ENCODE results near the gene PTPRCAP. TPM values are rescaled to one million over a fixed set of nuclear protein-coding genes. Genes with fewer than 3 reads are reported as not detected.
A peak's percentile ranks its signal among the peaks of the same experiment; 100 is the strongest.

PTPRCAP gene
- total and polyA plus RNA-seq, 9 of the 15 experiments (the other 6 are each of a cell fraction or from before 2014, with no cell fraction given) = 0.22 to 2.0 (median 1.1) TPM; not detected in 4

DNA sequence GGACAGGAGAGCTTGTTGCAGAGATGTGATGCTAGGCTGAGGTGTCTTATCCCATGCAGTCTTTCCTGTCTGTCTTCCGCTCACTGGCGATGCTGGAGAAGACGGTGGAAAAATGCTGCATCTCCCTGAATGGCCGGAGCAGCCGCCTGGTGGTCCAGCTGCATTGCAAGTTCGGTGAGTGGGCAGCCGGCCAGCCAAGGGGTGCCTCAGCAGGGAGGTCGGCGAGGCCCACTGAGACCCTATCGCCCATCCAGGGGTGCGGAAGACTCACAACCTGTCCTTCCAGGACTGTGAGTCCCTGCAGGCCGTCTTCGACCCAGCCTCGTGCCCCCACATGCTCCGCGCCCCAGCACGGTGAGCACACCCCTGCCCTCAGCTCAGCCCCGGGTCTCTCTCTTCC, 44.0 kb downstream of the PTPRCAP start:
- in situ Hi-C loops (cut with MboI) = no loop called here
- Histone ChIP-seq H3K4me2 (ENCODE audit: insufficient read depth, low read length) (no peak overlapping the region), H3K4me3 (no peak overlapping the region), H3K79me2 (ENCODE audit: control insufficient read depth, insufficient read depth, low read length) (peaks cover 25% of the 10 kb centered on the region), H4K20me1 (replicated peaks; ENCODE audit: control insufficient read depth, insufficient read depth, low read length) (peaks cover 4% of the 10 kb centered on the region; the same call in 1 of the 2 replicates), H3K9me1 (ENCODE audit: control insufficient read depth, insufficient read depth, low read length) (peaks cover 3% of the 10 kb centered on the region), H3K27me3 (ENCODE audit: control insufficient read depth in 2 of 2, insufficient read depth in 2 of 2, low read length in 2 of 2) (no peaks in the 10 kb centered on the region), H3K27ac (ENCODE audit: extremely low read depth, low read depth, low read length) (no peak overlapping the region), H3K36me3 (ENCODE audit: control insufficient read depth, insufficient read depth, low read length) (peaks cover 47% of the 10 kb centered on the region), H3K9ac (ENCODE audit: insufficient read depth in 1 of 2, low read depth in 2 of 2, low read length in 2 of 2) (peak overlapping the region in 1 of 2 experiments; percentile 81; a peak in 2 of 4 replicates), H2AFZ (ENCODE audit: low read depth, low read length) (no peak overlapping the region), H3K4me1 (replicated peaks in 1 of 2; ENCODE audit: control insufficient read depth in 2 of 2, insufficient read depth in 2 of 2, low read length in 2 of 2) (peaks cover 8 to 68% of the 10 kb centered on the region in 2 experiments; a peak in 4 of 5 replicates), H3K9me3 (replicated peaks; ENCODE audit: control insufficient read depth, insufficient read depth, low read depth, low read length) (no peaks in the 10 kb centered on the region)
- WGBS (ENCODE audit: insufficient coverage, low coverage, missing lambda C conversion rate) = 90% methylated on average over 18 of the region's 18 CpGs
- ATAC-seq = no peak
- FAIRE-seq = no peak
- POLR2A ChIA-PET = interaction anchor here (0.6 to 1.1 kb wide), 2 partner anchors 100 to 189 kb away, joined by 3 to 4 read pairs; no protein-coding TSS in a partner anchor
- intact Hi-C loops (cut with micrococcal nuclease) = no loop called here
- CTCF ChIA-PET (ENCODE audit: low intra/inter-chr PET ratio) = no interaction called here
- no TSS peak for BruUV-seq (replicated peaks)
- TF ChIP-seq SPI1 (IDR thresholded peaks at IDR 0.05; ENCODE audit: borderline replicate concordance, low read depth, low read length) (no peak), RBFOX2 (IDR thresholded peaks at IDR 0.05; ENCODE audit: low read depth, low read length) (peak; percentile 48), POLR2G (IDR thresholded peaks at IDR 0.05; ENCODE audit: low read depth, low read length) (peak; percentile 44; the same call in 1 of the 2 replicates)
- DNase-seq (ENCODE audit: extremely low read depth in 1 of 4, low spot score in 3 of 4) = no peak

DNA sequence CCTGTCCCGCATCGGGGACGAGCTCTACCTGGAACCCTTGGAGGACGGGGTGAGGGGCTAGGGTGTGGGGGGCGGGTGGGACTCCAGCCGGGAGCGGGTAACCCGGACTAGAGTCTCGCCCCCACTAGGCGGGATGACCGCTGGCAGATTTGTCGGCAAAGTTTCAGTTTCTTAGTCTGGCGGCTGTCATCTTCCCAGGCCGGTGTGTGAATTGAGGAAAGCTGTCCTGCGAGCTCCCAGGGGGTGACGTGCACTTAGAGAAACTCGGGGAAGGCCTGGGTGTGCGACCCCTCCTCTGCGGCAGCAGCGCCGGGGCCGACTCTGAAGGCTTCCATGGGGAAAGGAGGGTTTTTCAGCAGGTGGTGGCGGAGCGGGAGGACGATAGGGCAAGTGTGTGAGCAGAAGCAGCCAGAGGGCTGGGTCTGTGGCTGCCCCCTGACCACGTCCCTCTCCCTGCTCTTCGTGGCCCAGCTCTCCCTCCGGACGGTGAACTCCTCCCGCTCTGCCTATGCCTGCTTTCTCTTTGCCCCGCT, 45.2 kb downstream of the PTPRCAP start:
- ATAC-seq = peak; percentile 14
- H3K4me3 ChIP-seq = peak overlapping the region; percentile 73
- peak in 1 of 4 experiments; percentile 36 for DNase-seq (ENCODE audit: extremely low read depth in 1 of 4, low spot score in 3 of 4)
- peaks cover 6 to 67% of the 10 kb centered on the region in 2 experiments; a peak in 4 of 5 replicates for H3K4me1 ChIP-seq (replicated peaks in 1 of 2; ENCODE audit: control insufficient read depth in 2 of 2, insufficient read depth in 2 of 2, low read length in 2 of 2)
- peak; percentile 44 for FAIRE-seq
- no peaks in the 10 kb centered on the region; the same call in 1 of the 2 replicates for H4K20me1 ChIP-seq (replicated peaks; ENCODE audit: control insufficient read depth, insufficient read depth, low read length)
- no peaks in the 10 kb centered on the region for H3K9me3 ChIP-seq (replicated peaks; ENCODE audit: control insufficient read depth, insufficient read depth, low read depth, low read length)
- peak overlapping the region; percentile 82 to 100 for H3K9ac ChIP-seq (ENCODE audit: insufficient read depth in 1 of 2, low read depth in 2 of 2, low read length in 2 of 2)
- peaks cover 25% of the 10 kb centered on the region for H3K79me2 ChIP-seq (ENCODE audit: control insufficient read depth, insufficient read depth, low read length)
- intact Hi-C loops (cut with micrococcal nuclease) (no loop called here), in situ Hi-C loops (cut with MboI) (no loop called here)
- H3K27me3 ChIP-seq (ENCODE audit: control insufficient read depth in 2 of 2, insufficient read depth in 2 of 2, low read length in 2 of 2) = no peaks in the 10 kb centered on the region
- H3K27ac ChIP-seq (ENCODE audit: extremely low read depth, low read depth, low read length) = peak overlapping the region; percentile 82
- peaks cover 3% of the 10 kb centered on the region for H3K9me1 ChIP-seq (ENCODE audit: control insufficient read depth, insufficient read depth, low read length)
- WGBS (ENCODE audit: insufficient coverage, low coverage, missing lambda C conversion rate) = 8% methylated on average over 25 of the region's 31 CpGs
- H2AFZ ChIP-seq (ENCODE audit: low read depth, low read length) = peak overlapping the region; percentile 90
- TSS peak; percentile 63 for BruUV-seq (replicated peaks)
- CTCF ChIA-PET (ENCODE audit: low intra/inter-chr PET ratio) = no interaction called here
- peak overlapping the region; percentile 91 for H3K4me2 ChIP-seq (ENCODE audit: insufficient read depth, low read length)
- peaks cover 36% of the 10 kb centered on the region; the same call in 2 of the 3 replicates for H3K36me3 ChIP-seq (ENCODE audit: control insufficient read depth, insufficient read depth, low read length)
- no peak for TF ChIP-seq MAZ (CRISPR knock-in tag; conservative IDR thresholded peaks at IDR 0.05 in 1 of 2, IDR thresholded peaks at IDR 0.05 in 1 of 2)
- TF ChIP-seq, protein P1, sequence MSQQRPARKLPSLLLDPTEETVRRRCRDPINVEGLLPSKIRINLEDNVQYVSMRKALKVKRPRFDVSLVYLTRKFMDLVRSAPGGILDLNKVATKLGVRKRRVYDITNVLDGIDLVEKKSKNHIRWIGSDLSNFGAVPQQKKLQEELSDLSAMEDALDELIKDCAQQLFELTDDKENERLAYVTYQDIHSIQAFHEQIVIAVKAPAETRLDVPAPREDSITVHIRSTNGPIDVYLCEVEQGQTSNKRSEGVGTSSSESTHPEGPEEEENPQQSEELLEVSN (IDR thresholded peaks at IDR 0.05; ENCODE audit: borderline replicate concordance in 1 of 2, extremely low read depth in 1 of 2, insufficient read depth in 1 of 2, insufficient read length in 1 of 2, low read depth in 1 of 2, low read length in 1 of 2, poor library complexity in 1 of 2, severe bottlenecking in 1 of 2) = peak in 1 of 2 experiments; percentile 17
- TF ChIP-seq, protein P2, sequence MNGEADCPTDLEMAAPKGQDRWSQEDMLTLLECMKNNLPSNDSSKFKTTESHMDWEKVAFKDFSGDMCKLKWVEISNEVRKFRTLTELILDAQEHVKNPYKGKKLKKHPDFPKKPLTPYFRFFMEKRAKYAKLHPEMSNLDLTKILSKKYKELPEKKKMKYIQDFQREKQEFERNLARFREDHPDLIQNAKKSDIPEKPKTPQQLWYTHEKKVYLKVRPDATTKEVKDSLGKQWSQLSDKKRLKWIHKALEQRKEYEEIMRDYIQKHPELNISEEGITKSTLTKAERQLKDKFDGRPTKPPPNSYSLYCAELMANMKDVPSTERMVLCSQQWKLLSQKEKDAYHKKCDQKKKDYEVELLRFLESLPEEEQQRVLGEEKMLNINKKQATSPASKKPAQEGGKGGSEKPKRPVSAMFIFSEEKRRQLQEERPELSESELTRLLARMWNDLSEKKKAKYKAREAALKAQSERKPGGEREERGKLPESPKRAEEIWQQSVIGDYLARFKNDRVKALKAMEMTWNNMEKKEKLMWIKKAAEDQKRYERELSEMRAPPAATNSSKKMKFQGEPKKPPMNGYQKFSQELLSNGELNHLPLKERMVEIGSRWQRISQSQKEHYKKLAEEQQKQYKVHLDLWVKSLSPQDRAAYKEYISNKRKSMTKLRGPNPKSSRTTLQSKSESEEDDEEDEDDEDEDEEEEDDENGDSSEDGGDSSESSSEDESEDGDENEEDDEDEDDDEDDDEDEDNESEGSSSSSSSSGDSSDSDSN (IDR thresholded peaks at IDR 0.05; ENCODE audit: borderline replicate concordance in 1 of 2, low read depth in 2 of 2, low read length in 2 of 2) = peak in 1 of 2 experiments; percentile 30; a peak in 1 of 4 replicates
- TF ChIP-seq, protein P3, sequence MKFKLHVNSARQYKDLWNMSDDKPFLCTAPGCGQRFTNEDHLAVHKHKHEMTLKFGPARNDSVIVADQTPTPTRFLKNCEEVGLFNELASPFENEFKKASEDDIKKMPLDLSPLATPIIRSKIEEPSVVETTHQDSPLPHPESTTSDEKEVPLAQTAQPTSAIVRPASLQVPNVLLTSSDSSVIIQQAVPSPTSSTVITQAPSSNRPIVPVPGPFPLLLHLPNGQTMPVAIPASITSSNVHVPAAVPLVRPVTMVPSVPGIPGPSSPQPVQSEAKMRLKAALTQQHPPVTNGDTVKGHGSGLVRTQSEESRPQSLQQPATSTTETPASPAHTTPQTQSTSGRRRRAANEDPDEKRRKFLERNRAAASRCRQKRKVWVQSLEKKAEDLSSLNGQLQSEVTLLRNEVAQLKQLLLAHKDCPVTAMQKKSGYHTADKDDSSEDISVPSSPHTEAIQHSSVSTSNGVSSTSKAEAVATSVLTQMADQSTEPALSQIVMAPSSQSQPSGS (CRISPR knock-in tag; IDR thresholded peaks at IDR 0.05) = 0 out of 2 replicates have a peak, but pooled peaks have one; percentile 5
- POLR2A ChIA-PET = interaction anchor here (0.9 to 2.4 kb wide), 4 partner anchors 9 to 30 kb away, joined by 3 to 14 read pairs (median 8); partner anchors contain the start of gene PPP1CA
